Dendritic cell treated with granulocyte-macrophage colony-stimulating factor and Interleukin-4, amounts not matched to agents 40 ng/mL and 50 ng/mL, for 4 days (primary cell): ENCODE data around the gene ZBTB22.
"Not testable (repeated sequence)": the region's sequence is repeated elsewhere in the genome, so short reads cannot be mapped to it uniquely, and the experiment has no call there.

Experiments
- H3K27ac Mint-ChIP-seq: one replicate; pipeline ENCODE4 v1.8.0; 2022; ENCODE audit warnings: mild to moderate bottlenecking, mixed read lengths
- H3K27me3 Mint-ChIP-seq: one replicate; pipeline ENCODE4 v1.8.0; 2022; ENCODE audit warnings: mild to moderate bottlenecking, mixed read lengths
- H3K36me3 Mint-ChIP-seq: one replicate; pipeline ENCODE4 v1.8.0; 2022; ENCODE audit warnings: low read depth, mixed read lengths
- H3K4me1 Mint-ChIP-seq: one replicate; pipeline ENCODE4 v1.8.0; 2022; ENCODE audit warnings: low read depth, mixed read lengths
- H3K4me3 Mint-ChIP-seq: one replicate; pipeline ENCODE4 v1.8.0; 2022; ENCODE audit warnings: mild to moderate bottlenecking, moderate library complexity, mixed read lengths
- H3K9me3 Mint-ChIP-seq: one replicate; pipeline ENCODE4 v1.8.0; 2022; ENCODE audit warnings: mixed read lengths
- intact Hi-C: fragments of 100-400 bp; cut with micrococcal nuclease; formaldehyde crosslinking; loops from one replicate; pipeline ENCODE4 v1.15.0; 2022

ZBTB22 gene

DNA sequence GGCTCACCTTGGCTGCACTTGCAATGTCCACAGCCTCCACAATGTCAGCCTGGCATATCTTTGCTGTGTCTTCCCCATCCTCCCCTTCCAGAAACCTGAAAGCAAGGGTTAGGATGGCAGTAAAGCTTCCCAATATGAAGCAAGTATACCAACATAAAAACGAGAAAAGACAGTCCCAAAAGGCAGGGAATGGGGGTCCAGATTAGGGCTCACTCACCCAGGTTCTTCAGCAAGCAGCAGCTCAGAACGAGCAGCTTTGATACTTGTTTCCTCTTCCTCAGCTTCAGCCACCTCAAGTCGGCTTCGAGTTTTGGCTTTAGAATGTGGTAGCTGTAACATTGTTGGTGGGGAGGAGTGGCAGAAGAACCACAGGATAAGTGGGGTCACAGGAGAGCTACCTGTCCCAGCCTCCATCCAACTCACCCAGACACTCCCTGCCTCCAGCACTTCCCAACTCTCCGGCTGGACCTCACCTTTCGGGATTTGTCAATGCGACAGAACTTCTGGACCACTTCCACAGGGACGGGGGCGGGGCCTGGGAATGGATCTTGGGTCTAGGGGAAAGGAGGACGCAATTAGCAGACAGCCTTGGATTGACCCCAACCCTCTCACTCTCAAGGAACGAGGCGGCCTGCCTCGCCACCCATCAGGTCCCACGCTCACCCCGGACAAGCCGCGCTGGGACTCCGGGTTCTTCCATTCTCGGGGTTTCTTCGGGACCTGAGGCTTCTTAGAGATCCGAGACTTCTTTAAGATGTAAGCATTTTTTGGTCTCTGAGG, 29.2 kb downstream of the ZBTB22 start:
- no peaks in the 10 kb centered on the region for H3K9me3 Mint-ChIP-seq
- peaks cover 48% of the 10 kb centered on the region for H3K4me1 Mint-ChIP-seq
- no peaks in the 10 kb centered on the region for H3K27me3 Mint-ChIP-seq
- H3K4me3 Mint-ChIP-seq, result peak overlapping the region; percentile 92
- H3K36me3 Mint-ChIP-seq, result peaks cover 92% of the 10 kb centered on the region
- H3K27ac Mint-ChIP-seq, result peak overlapping the region; percentile 86
- intact Hi-C loops, result no loop called here

GRCh38 chr6:33286946-33287914, 30.3 kb downstream of the ZBTB22 start:
- H3K27me3 Mint-ChIP-seq, result no peaks in the 10 kb centered on the region
- H3K4me1 Mint-ChIP-seq, result peaks cover 46% of the 10 kb centered on the region
- no peak overlapping the region for H3K4me3 Mint-ChIP-seq

DNA sequence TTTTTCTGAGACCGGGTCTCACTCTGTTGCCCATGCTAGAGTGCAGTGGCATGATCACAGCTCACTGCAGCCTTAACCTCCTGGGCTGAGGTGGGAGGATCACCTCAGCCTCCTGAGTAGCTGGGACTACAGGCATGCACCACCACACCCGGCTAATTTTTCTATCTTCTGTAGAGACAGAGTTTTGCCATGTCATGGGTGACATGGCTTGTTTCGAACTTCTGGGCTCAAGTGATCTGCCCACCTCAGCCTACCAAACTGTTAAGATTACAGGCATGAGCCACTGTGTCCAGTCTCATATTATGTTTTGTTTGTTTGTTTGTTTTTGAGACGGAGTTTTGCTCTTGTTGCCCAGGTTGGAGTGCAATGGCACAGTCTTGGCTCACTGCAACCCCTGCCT, 32.3 kb downstream of the ZBTB22 start:
- H3K36me3 Mint-ChIP-seq, result peaks cover 92% of the 10 kb centered on the region
- H3K27me3 Mint-ChIP-seq, H3K27ac Mint-ChIP-seq, intact Hi-C loops, H3K4me3 Mint-ChIP-seq, H3K9me3 Mint-ChIP-seq: not testable (repeated sequence)
- H3K4me1 Mint-ChIP-seq, result peaks cover 55% of the 10 kb centered on the region

More at GRCh38 chr6:33286946-33287914, 30.3 kb downstream of the ZBTB22 start:
- Mint-ChIP-seq H3K9me3 (no peaks in the 10 kb centered on the region), H3K27ac (peak overlapping the region; percentile 35), H3K36me3 (peaks cover 92% of the 10 kb centered on the region)
- intact Hi-C loops, result no loop called here

GRCh38 chr6:33280539-33280938, 37.0 kb downstream of the ZBTB22 start:
- peaks cover 97% of the 10 kb centered on the region for H3K36me3 Mint-ChIP-seq
- intact Hi-C loops, result no loop called here

GRCh38 chr6:33279971-33280511, 37.5 kb downstream of the ZBTB22 start:
- H3K27ac Mint-ChIP-seq, result peak overlapping the region; percentile 94
- peaks cover 97% of the 10 kb centered on the region for H3K36me3 Mint-ChIP-seq
- intact Hi-C loops, result no loop called here
- H3K27me3 Mint-ChIP-seq, result no peaks in the 10 kb centered on the region
- peak overlapping the region; percentile 23 for H3K4me3 Mint-ChIP-seq
- H3K9me3 Mint-ChIP-seq, result no peaks in the 10 kb centered on the region
- H3K4me1 Mint-ChIP-seq, result peaks cover 70% of the 10 kb centered on the region

More at GRCh38 chr6:33280539-33280938, 37.0 kb downstream of the ZBTB22 start:
- Mint-ChIP-seq H3K9me3 (no peaks in the 10 kb centered on the region), H3K4me3 (no peak overlapping the region), H3K27ac (peak overlapping the region; percentile 94), H3K27me3 (no peaks in the 10 kb centered on the region), H3K4me1 (peaks cover 66% of the 10 kb centered on the region)

GRCh38 chr6:33279257-33279695, 38.3 kb downstream of the ZBTB22 start:
- H3K27ac Mint-ChIP-seq, result peak overlapping the region; percentile 94
- H3K27me3 Mint-ChIP-seq, result no peaks in the 10 kb centered on the region
- peaks cover 100% of the 10 kb centered on the region for H3K36me3 Mint-ChIP-seq
- intact Hi-C loops, result no loop called here
- H3K9me3 Mint-ChIP-seq, result no peaks in the 10 kb centered on the region
- H3K4me3 Mint-ChIP-seq, result peak overlapping the region; percentile 95
- H3K4me1 Mint-ChIP-seq, result peaks cover 78% of the 10 kb centered on the region

DNA sequence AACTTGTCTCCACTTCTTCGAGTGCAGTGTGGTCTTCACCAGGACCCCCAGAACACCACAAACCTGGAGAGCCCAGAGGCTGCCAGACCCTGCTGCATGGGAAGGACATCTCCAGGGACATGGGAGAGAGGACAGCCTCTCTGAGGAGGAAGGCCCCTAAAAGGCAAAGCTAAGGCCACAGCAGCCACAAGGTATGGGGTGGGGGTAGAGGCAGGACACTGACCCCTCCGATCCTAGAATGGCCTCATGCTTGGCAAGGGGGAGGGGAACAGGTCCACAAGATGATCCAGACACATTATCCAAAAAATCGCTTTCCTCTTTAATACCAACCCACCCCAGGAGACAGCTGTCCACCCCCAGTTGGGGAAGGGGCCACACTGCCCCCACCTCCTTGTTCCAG, 38.7 kb downstream of the ZBTB22 start:
- H3K4me3 Mint-ChIP-seq, result peak overlapping the region; percentile 95
- no peaks in the 10 kb centered on the region for H3K27me3 Mint-ChIP-seq
- intact Hi-C loops, result no loop called here
- H3K27ac Mint-ChIP-seq, result peak overlapping the region; percentile 94
- peaks cover 82% of the 10 kb centered on the region for H3K4me1 Mint-ChIP-seq
- no peaks in the 10 kb centered on the region for H3K9me3 Mint-ChIP-seq
- H3K36me3 Mint-ChIP-seq, result peaks cover 100% of the 10 kb centered on the region

DNA sequence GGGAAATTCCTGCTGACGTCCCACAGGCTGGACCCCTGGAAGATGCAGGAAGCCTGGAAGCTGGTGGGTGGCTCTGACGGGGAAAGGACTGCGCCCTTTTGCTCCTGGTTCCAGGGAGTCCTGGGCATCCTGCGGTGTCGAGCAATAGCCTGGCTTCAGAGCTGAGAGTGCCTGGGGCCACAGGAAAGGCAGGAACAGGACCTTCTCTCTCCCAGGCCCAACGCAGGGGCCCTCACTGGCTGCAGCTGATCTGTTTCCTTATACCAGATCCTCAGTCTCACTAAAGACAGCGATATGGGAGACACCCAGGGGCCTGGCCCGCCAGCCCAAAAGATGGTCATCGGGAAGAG, 39.2 kb downstream of the ZBTB22 start:
- Mint-ChIP-seq H3K9me3 (no peaks in the 10 kb centered on the region), H3K4me3 (peak overlapping the region; percentile 95), H3K27me3 (no peaks in the 10 kb centered on the region), H3K27ac (peak overlapping the region; percentile 94), H3K36me3 (peaks cover 100% of the 10 kb centered on the region), H3K4me1 (peaks cover 86% of the 10 kb centered on the region)
- intact Hi-C loops, result no loop called here

DNA sequence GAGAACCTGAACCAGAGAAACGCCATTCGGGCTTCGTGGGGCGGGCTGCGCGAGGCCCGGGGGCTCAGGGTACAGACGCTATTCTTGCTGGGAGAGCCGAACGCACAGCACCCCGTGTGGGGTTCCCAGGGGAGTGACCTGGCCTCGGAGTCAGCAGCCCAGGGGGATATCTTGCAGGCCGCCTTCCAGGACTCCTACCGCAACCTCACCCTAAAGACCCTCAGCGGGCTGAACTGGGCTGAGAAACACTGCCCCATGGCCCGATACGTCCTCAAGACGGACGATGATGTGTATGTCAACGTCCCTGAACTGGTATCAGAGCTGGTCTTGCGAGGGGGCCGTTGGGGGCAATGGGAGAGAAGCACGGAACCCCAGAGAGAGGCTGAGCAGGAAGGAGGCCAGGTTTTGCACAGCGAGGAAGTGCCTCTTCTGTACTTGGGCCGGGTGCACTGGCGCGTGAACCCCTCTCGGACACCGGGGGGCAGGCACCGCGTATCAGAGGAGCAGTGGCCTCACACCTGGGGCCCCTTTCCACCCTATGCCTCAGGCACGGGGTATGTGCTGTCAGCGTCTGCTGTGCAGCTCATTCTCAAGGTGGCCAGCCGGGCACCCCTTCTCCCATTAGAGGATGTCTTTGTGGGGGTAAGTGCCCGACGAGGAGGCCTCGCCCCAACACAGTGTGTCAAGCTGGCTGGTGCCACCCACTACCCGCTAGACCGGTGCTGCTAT, 39.7 kb downstream of the ZBTB22 start:
- Mint-ChIP-seq H3K27me3 (no peaks in the 10 kb centered on the region), H3K36me3 (peaks cover 100% of the 10 kb centered on the region), H3K9me3 (no peaks in the 10 kb centered on the region), H3K4me1 (peaks cover 92% of the 10 kb centered on the region), H3K4me3 (peak overlapping the region; percentile 95), H3K27ac (peak overlapping the region; percentile 94)
- intact Hi-C loops, result no loop called here

DNA sequence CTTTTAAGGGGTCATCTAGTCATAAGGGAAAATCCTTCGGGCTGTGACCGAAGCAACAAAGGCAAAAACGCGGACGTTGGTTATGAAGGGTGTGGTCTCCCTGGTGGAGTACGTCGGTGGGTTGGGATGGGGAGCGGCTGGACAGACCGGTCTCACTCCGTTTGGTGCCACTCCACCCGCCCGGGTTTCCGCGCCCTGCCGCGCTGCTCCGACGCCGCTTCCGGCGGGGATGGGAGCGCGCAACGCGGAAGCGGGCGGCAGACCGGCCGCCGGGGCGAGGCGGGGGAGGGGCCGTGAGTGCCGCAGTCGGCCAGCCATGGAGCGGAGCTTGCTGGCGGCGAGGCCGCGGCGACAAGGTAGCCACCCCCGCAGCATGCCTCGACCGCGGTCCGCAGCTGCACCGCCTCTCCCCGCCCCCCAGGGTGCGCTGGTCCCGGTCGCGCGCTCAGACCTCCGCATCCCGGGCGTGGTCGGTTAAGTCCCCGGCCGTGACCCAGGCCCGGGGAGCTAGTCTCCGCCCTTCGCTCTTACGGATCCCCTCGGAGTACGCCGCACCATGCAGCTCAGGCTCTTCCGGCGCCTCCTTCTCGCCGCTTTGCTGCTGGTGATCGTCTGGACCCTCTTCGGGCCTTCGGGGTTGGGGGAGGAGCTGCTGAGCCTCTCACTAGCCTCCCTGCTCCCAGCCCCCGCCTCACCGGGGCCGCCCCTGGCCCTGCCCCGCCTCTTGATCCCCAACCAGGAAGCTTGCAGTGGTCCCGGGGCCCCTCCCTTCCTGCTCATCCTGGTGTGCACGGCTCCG, 40.5 kb downstream of the ZBTB22 start, which contains the start of gene B3GALT4:
B3GALT4 (plus strand) TSS at position 260 of the 799 bp plus-strand sequence; CDS start at position 557, 297 bp downstream.
- peak within 1 kb of the TSS; percentile 94 for H3K27ac Mint-ChIP-seq
- peaks cover 93% of the 10 kb centered on the region for H3K4me1 Mint-ChIP-seq

DNA sequence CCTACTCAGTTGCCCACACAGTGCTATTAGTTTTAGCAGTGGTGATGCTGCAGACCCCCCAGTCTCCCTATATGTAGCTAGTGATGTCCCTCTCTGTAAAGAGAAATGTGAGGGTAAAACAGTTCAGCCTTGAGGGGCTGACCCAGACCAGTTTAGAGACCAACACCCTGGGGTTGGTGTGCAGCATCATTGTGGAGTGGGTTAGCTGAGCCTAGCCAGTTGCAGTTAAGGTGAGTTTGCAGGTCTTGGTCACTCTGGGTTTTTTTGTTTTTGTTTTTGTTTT, 41.0 kb downstream of the ZBTB22 start:
- intact Hi-C loops, result no loop called here
- peak overlapping the region; percentile 95 for H3K4me3 Mint-ChIP-seq
- peaks cover 89% of the 10 kb centered on the region for H3K4me1 Mint-ChIP-seq
- H3K36me3 Mint-ChIP-seq, result peaks cover 100% of the 10 kb centered on the region
- no peaks in the 10 kb centered on the region for H3K9me3 Mint-ChIP-seq
- no peaks in the 10 kb centered on the region for H3K27me3 Mint-ChIP-seq
- peak overlapping the region; percentile 94 for H3K27ac Mint-ChIP-seq

More for the DNA sequence above, 40.5 kb downstream of the ZBTB22 start, which contains the start of gene B3GALT4:
- H3K4me3 Mint-ChIP-seq, result peak within 1 kb of the TSS; percentile 95
- H3K9me3 Mint-ChIP-seq, result no peaks in the 10 kb centered on the region
- intact Hi-C loops, result no loop called here
- no peaks in the 10 kb centered on the region for H3K27me3 Mint-ChIP-seq
- H3K36me3 Mint-ChIP-seq, result peaks cover 100% of the 10 kb centered on the region

GRCh38 chr6:33275795-33276580, 41.6 kb downstream of the ZBTB22 start:
- peaks cover 84% of the 10 kb centered on the region for H3K4me1 Mint-ChIP-seq
- H3K27me3 Mint-ChIP-seq, H3K9me3 Mint-ChIP-seq, intact Hi-C loops: not testable (repeated sequence)
- peaks cover 100% of the 10 kb centered on the region for H3K36me3 Mint-ChIP-seq
- peak overlapping the region; percentile 95 for H3K4me3 Mint-ChIP-seq
- H3K27ac Mint-ChIP-seq, result peak overlapping the region; percentile 94
